PC-3 (cell line): ENCODE data around the gene HPCA. TPM values are rescaled to one million over a fixed set of nuclear protein-coding genes. Genes with fewer than 3 reads are reported as not detected.

ENCODE experiments used
- ATAC-seq: fragments of 200-7000 bp; cut with Tn5 transposase; 2 replicates; pipeline ENCODE4 v1.9.1; 2020; ENCODE audit warnings: mild to moderate bottlenecking, moderate library complexity
- BruUV-seq: library from RNA; stranded (reverse); fragments of 400-500 nt; replicated peaks from 2 replicates; lab custom pipeline; 2021; lab: Mats Ljungman, UMichigan
- CTCF ChIA-PET: fragments of 300-600 bp; sonication (Branson Sonifier 250); formaldehyde crosslinking; loops from one replicate; lab custom pipeline; 2022; ENCODE audit warnings: antibody characterized with exemption; lab: Charles Lee
- POLR2A ChIA-PET: fragments of 300-600 bp; sonication (Branson Sonifier 250); formaldehyde crosslinking; loops from one replicate; lab custom pipeline; 2022; ENCODE audit warnings: antibody characterized with exemption; ENCODE audit not compliant: unreplicated experiment; lab: Charles Lee
- DNase-seq: peaks from one replicate; pipeline ENCODE4 v3.0.0-alpha.2; 2015
- H2AFZ ChIP-seq: fragments of 300-600 bp; sonication (generic); 2 replicates; pipeline ENCODE4 v1.6.0; 2016; ENCODE audit warnings: antibody characterized with exemption, low read length
- H3F3A ChIP-seq: fragments of 300-600 bp; sonication (generic); one replicate; pipeline ENCODE4 v1.6.0; 2017; ENCODE audit warnings: antibody characterized with exemption, low read length, control low read depth, mild to moderate bottlenecking; ENCODE audit not compliant: unreplicated experiment
- H3K27ac ChIP-seq: fragments of 300-600 bp; sonication (generic); 2 replicates; pipeline ENCODE4 v1.5.1; 2016; ENCODE audit warnings: mild to moderate bottlenecking, low read length
- H3K27me3 ChIP-seq: fragments of 300-600 bp; sonication (generic); 2 replicates; pipeline ENCODE4 v1.6.1; 2016; ENCODE audit warnings: low read length, mixed read lengths
- H3K36me3 ChIP-seq: fragments of 300-600 bp; sonication (generic); 2 replicates; pipeline ENCODE4 v1.6.1; 2016; ENCODE audit warnings: low read depth, mixed run types, low read length, mixed read lengths
- H3K4me1 ChIP-seq: fragments of 300-600 bp; sonication (generic); 2 replicates; pipeline ENCODE4 v1.5.1; 2016; ENCODE audit warnings: low read length; ENCODE audit not compliant: insufficient read depth
- H3K4me2 ChIP-seq: fragments of 300-600 bp; sonication (generic); 2 replicates; pipeline ENCODE4 v1.6.0; 2016; ENCODE audit warnings: low read length
- H3K4me3 ChIP-seq: fragments of 300-600 bp; sonication (generic); 2 replicates; pipeline ENCODE4 v1.5.1; 2016; ENCODE audit warnings: mild to moderate bottlenecking, low read length, mixed read lengths
- H3K79me2 ChIP-seq: fragments of 300-600 bp; sonication (generic); 2 replicates; pipeline ENCODE4 v1.6.1; 2017; ENCODE audit warnings: low read length, mixed read lengths
- H3K9ac ChIP-seq: fragments of 300-600 bp; sonication (generic); 2 replicates; pipeline ENCODE4 v1.6.0; 2016; ENCODE audit warnings: mild to moderate bottlenecking, low read length
- H3K9me2 ChIP-seq: fragments of 300-600 bp; sonication (generic); replicated peaks from 2 replicates; pipeline ENCODE4 v1.6.1; 2016; ENCODE audit warnings: mixed run types, low read length, mixed read lengths
- H3K9me3 ChIP-seq: fragments of 300-600 bp; sonication (generic); 2 replicates; pipeline ENCODE4 v1.6.1; 2016; ENCODE audit warnings: low read length, mixed read lengths
- H4K20me1 ChIP-seq: fragments of 300-600 bp; sonication (generic); 2 replicates; pipeline ENCODE4 v1.6.1; 2016; ENCODE audit warnings: low read length, mixed read lengths
- CTCF ChIP-seq: fragments of 300-600 bp; sonication (generic); conservative IDR thresholded peaks from 2 replicates; pipeline ENCODE4 v1.5.1; 2017; ENCODE audit warnings: antibody characterized with exemption, low read depth, mild to moderate bottlenecking, low read length
- EZH2 ChIP-seq: fragments of 300-600 bp; sonication (generic); IDR thresholded peaks from one replicate; pipeline ENCODE4 v1.6.1; 2017; ENCODE audit warnings: antibody characterized with exemption, mild to moderate bottlenecking, low read length; ENCODE audit not compliant: unreplicated experiment
- EZH2phosphoT487 ChIP-seq: fragments of 300-600 bp; sonication (generic); IDR thresholded peaks from 2 replicates; pipeline ENCODE4 v1.6.1; 2018; ENCODE audit warnings: mild to moderate bottlenecking, antibody characterized with exemption, low read length, borderline replicate concordance
- intact Hi-C: fragments of 100-400 bp; cut with micrococcal nuclease; formaldehyde crosslinking; loops from 2 replicates; pipeline ENCODE4 v1.9.0; 2023
- total RNA-seq: library from RNA; depleted of rRNA; stranded (reverse); fragments of >200 nt; gene quantifications from 2 replicates; pipeline ENCODE4 v1.2.3, GENCODE V29; 2014

The HPCA gene
- total RNA-seq, 1 experiment from 2014 or later = not detected

- no peak overlapping the region; the same call in 1 of the 2 replicates for H3K4me3 ChIP-seq
- H3K4me2 ChIP-seq = peak overlapping the region; percentile 83; the same call in 1 of the 2 replicates
- no peaks in the 10 kb centered on the region for H3K9me3 ChIP-seq
- no peak overlapping the region for H3K27ac ChIP-seq
- TF ChIP-seq EZH2 (no peak), EZH2phosphoT487 (no peak), CTCF (no peak)
- no TSS peak for BruUV-seq
- no peak overlapping the region for H3K9ac ChIP-seq
- CTCF ChIA-PET = no interaction called here
- POLR2A ChIA-PET = no interaction called here
- intact Hi-C loops = no loop called here
- ATAC-seq (no peak), DNase-seq (no peak)
- H3K79me2 ChIP-seq = no peaks in the 10 kb centered on the region
- H3K9me2 ChIP-seq = no peaks in the 10 kb centered on the region
- H3F3A ChIP-seq = no peaks in the 10 kb centered on the region
- H3K4me1 ChIP-seq = no peaks in the 10 kb centered on the region
- H2AFZ ChIP-seq = no peak overlapping the region
- no peaks in the 10 kb centered on the region for H3K36me3 ChIP-seq
- H4K20me1 ChIP-seq = no peaks in the 10 kb centered on the region
- H3K27me3 ChIP-seq = no peaks in the 10 kb centered on the region
These were observed 7.8 kb downstream of the HPCA start for GRCh38 chr1:32894019-32894600.

- Histone ChIP-seq H3K27ac (no peak overlapping the region), H2AFZ (no peak overlapping the region), H3F3A (no peaks in the 10 kb centered on the region), H3K36me3 (no peaks in the 10 kb centered on the region), H3K27me3 (no peaks in the 10 kb centered on the region), H3K9ac (no peak overlapping the region), H3K4me1 (no peaks in the 10 kb centered on the region), H3K4me2 (no peak overlapping the region), H3K9me2 (no peaks in the 10 kb centered on the region), H3K79me2 (0 out of 2 replicates have a peak, but pooled peaks cover under 1% of the 10 kb centered on the region), H4K20me1 (no peaks in the 10 kb centered on the region), H3K4me3 (no peak overlapping the region), H3K9me3 (no peaks in the 10 kb centered on the region)
- CTCF ChIA-PET = no interaction called here
- TF ChIP-seq CTCF (no peak), EZH2phosphoT487 (no peak), EZH2 (no peak)
- DNase-seq (no peak), ATAC-seq (no peak)
- BruUV-seq = TSS peak; percentile 24
- POLR2A ChIA-PET = no interaction called here
- intact Hi-C loops = no loop called here
These were observed 8.4 kb downstream of the HPCA start for GRCh38 chr1:32894681-32895080.

GRCh38 chr1:32895325-32896215 is 9.3 kb downstream of the HPCA start:
- no peak overlapping the region for H3K27ac ChIP-seq
- H2AFZ ChIP-seq = no peak overlapping the region
- H3K36me3 ChIP-seq = no peaks in the 10 kb centered on the region
- POLR2A ChIA-PET = no interaction called here
- no peaks in the 10 kb centered on the region for H3F3A ChIP-seq
- no peak overlapping the region for H3K9ac ChIP-seq
- no peak overlapping the region for H3K4me3 ChIP-seq
- no peaks in the 10 kb centered on the region for H4K20me1 ChIP-seq
- intact Hi-C loops = no loop called here
- peaks cover 9% of the 10 kb centered on the region for H3K79me2 ChIP-seq
- no peaks in the 10 kb centered on the region for H3K27me3 ChIP-seq
- CTCF ChIA-PET = no interaction called here
- H3K9me3 ChIP-seq = no peaks in the 10 kb centered on the region
- ATAC-seq (no peak), DNase-seq (no peak)
- no TSS peak for BruUV-seq
- H3K4me1 ChIP-seq = peaks cover 6% of the 10 kb centered on the region
- no peak overlapping the region for H3K4me2 ChIP-seq
- H3K9me2 ChIP-seq = no peaks in the 10 kb centered on the region
- no peak for TF ChIP-seq EZH2phosphoT487
- TF ChIP-seq EZH2 = no peak
- no peak for TF ChIP-seq CTCF
